ENCODE results near the gene PLGLB1. TPM values are rescaled to one million over a fixed set of nuclear protein-coding genes. Genes with fewer than 3 reads are reported as not detected.
"Not testable (repeated sequence)": the region's sequence is repeated elsewhere in the genome, so short reads cannot be mapped to it uniquely, and the experiment has no call there.

The PLGLB1 gene
- total and polyA plus RNA-seq, 5 experiments from 2014 or later: 0.37 to 23.6 (median 2.6) TPM

DNA sequence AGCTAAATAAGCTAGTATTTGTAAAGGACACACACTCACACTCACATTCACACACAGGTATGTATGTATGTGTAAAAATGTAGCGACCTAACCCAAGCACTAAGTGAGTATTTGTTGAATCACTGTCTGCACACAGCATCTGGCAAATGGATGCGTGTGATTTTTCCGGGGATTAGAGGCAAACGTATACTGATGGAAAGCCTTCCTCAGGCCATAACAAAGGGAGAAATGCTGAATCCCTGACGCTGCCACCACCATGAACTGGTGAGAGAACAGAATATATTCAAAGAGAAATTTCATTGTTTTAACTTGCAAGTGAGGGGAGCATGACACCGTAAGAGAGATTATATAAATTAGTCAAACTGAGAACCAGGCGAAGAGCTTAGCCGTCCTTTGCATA lies 601 bp downstream of the PLGLB1 start:
- ATAC-seq, POLR2A ChIA-PET, H3K27ac Mint-ChIP-seq, H3K9me3 Mint-ChIP-seq, H3K4me3 Mint-ChIP-seq, H3K36me3 Mint-ChIP-seq, H3K27me3 Mint-ChIP-seq, DNase-seq, H3K4me1 Mint-ChIP-seq: not testable (repeated sequence)

DNA sequence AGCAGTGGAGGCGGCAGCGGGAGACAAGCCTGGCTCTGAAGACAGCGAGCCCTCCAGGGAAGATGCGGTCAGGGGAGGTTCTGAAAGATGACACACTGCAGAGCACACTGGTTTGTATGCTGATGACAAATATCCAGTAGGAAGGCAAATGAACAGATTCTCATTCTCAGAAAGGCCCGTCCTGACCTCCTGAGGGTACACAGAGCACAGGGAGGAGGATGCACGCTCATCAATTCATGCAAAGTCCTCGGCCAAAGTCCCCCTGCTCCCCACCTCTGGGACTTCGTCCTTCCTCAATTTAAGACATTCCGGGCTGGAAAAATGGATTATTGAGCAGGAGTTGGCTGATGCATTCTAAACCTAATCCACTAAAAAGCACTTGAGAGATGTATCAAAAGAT lies 2.6 kb downstream of the PLGLB1 start:
- H3K4me1 Mint-ChIP-seq, DNase-seq, H3K9me3 Mint-ChIP-seq, H3K27me3 Mint-ChIP-seq, H3K4me3 Mint-ChIP-seq, POLR2A ChIA-PET, ATAC-seq, H3K36me3 Mint-ChIP-seq, H3K27ac Mint-ChIP-seq: not testable (repeated sequence)

DNA sequence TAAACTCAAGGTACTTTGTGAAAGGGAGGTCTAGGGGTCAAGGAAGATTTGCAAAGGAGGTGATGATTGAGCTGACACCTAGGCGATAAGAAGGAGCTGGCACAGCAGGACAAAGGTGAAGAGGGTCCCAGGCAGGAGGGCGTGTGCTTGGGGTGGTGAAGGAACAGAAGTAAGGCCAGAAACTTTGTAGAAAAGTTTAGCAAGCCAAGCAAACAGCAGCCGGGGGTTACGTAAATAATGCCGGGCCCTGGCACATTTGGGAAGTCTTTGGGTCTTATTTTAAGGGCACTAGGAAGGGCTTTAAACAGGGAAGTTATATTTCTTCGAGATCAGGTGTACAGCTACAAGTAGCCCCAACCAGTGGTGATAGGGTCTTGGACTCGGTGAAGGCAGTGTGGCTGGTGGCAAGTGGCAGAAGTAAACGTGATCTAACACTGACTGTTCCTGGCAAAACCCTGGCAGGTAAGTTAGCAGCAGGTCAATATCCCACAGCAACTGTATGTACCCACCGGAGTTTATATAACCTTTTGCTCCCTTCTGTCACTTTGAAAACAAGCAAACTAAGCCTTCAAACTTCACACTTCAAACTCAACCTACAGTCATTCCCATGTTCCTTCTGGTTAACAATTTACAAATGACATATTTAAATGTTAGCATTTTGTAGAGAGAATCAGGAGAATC lies 7.0 kb downstream of the PLGLB1 start:
- H3K27ac Mint-ChIP-seq, ATAC-seq, H3K4me1 Mint-ChIP-seq, H3K9me3 Mint-ChIP-seq, H3K4me3 Mint-ChIP-seq, POLR2A ChIA-PET, DNase-seq, H3K27me3 Mint-ChIP-seq, H3K36me3 Mint-ChIP-seq: not testable (repeated sequence)

DNA sequence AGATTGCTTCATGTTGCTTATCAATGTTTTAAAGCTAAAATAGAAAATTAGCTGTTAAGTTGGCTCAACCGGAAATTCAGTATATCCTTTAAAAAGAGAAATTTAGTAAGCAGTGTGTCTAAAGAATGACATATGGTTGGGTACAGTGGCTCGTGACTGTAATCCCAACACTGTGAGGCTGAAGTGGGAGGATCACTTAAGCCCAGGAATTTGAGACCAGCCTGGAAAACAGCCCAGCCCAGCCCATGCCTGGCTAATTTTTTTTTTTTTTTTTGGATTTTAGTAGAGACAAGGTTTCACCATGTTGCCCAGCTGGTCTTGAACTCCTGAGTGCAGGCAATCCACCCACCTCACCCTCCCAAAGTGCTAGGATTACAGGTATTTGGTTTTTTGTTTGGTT lies 17.2 kb downstream of the PLGLB1 start:
- DNase-seq, POLR2A ChIA-PET, H3K4me3 Mint-ChIP-seq, H3K27me3 Mint-ChIP-seq, H3K4me1 Mint-ChIP-seq, ATAC-seq, H3K27ac Mint-ChIP-seq, H3K9me3 Mint-ChIP-seq, H3K36me3 Mint-ChIP-seq: not testable (repeated sequence)

Other genes starting within 250 kb of the PLGLB1 start
- gene CD8A, start 230.9 kb downstream of the PLGLB1 start, total RNA-seq: 100 to 1,000 TPM; 272 to 273 TPM
- gene CD8A, start 230.9 kb downstream of the PLGLB1 start, polyA plus RNA-seq: 1,000 to 10,000 TPM in 1 of 3 donors, 100 to 1,000 TPM in 2; 885 to 1,018 (median 934) TPM
- gene CD8B, start 160.0 kb downstream of the PLGLB1 start, total RNA-seq: 100 to 1,000 TPM; 456 TPM
- 1,000 to 10,000 TPM; 2,040 to 2,487 (median 2,320) TPM for gene CD8B, start 160.0 kb downstream of the PLGLB1 start, polyA plus RNA-seq
- gene RGPD1, start 79.7 kb downstream of the PLGLB1 start, total RNA-seq: 10 to 100 TPM in 1 of 2 experiments, 1 to 10 TPM in 1; 5.2 to 10.4 TPM
- gene RGPD1, start 79.7 kb downstream of the PLGLB1 start, polyA plus RNA-seq: under 1 TPM; 0.14 to 0.45 (median 0.22) TPM